ENCODE results near the gene H1-8. TPM values are rescaled to one million over a fixed set of nuclear protein-coding genes. Genes with fewer than 3 reads are reported as not detected.

Gene H1-8
- polyA plus RNA-seq, 1 experiment: not detected

- DNase-seq (ENCODE audit: low read depth): no peak
- H3K4me3 ChIP-seq (ENCODE audit: low read depth, low read length): no peak overlapping the region
- CTCF ChIA-PET: interaction anchor here (0.6 to 1.0 kb wide), 3 partner anchors 9 to 11 kb away, joined by 3 to 4 read pairs (median 4); no protein-coding TSS in a partner anchor
- no peak for TF ChIP-seq CTCF (IDR thresholded peaks at IDR 0.05; ENCODE audit: insufficient read depth, low read depth, low read length)
- H3K27me3 ChIP-seq (ENCODE audit: control insufficient read depth, insufficient read depth, low read length): no peaks in the 10 kb centered on the region
- POLR2A ChIA-PET: no interaction called here
- peaks cover 2% of the 10 kb centered on the region; the same call in 1 of the 2 replicates for H3K36me3 ChIP-seq (ENCODE audit: control insufficient read depth, insufficient read depth, low read length)
Observed at GRCh38 chr3:129500334-129500658, 42.7 kb upstream of the H1-8 start.

- ChIA-PET POLR2A (no interaction called here), CTCF (interaction anchor here (0.6 kb wide), 1 partner anchor 136 kb away, joined by 3 read pairs; no protein-coding TSS in a partner anchor)
- Histone ChIP-seq H3K4me3 (ENCODE audit: low read depth, low read length) (no peak overlapping the region), H3K36me3 (ENCODE audit: control insufficient read depth, insufficient read depth, low read length) (peaks cover 2% of the 10 kb centered on the region; the same call in 1 of the 2 replicates), H3K27me3 (ENCODE audit: control insufficient read depth, insufficient read depth, low read length) (no peaks in the 10 kb centered on the region)
- no peak for DNase-seq (ENCODE audit: low read depth)
- TF ChIP-seq CTCF (IDR thresholded peaks at IDR 0.05; ENCODE audit: insufficient read depth, low read depth, low read length): no peak
Observed at GRCh38 chr3:129501630-129502029, 41.3 kb upstream of the H1-8 start.

- DNase-seq (ENCODE audit: low read depth): no peak
- H3K36me3 ChIP-seq (ENCODE audit: control insufficient read depth, insufficient read depth, low read length): peaks cover 2% of the 10 kb centered on the region; the same call in 1 of the 2 replicates
- CTCF ChIA-PET: interaction anchor here (0.9 to 1.0 kb wide), 2 partner anchors 10 to 156 kb away, joined by 3 to 5 read pairs; no protein-coding TSS in a partner anchor
- H3K4me3 ChIP-seq (ENCODE audit: low read depth, low read length): no peak overlapping the region
- no peaks in the 10 kb centered on the region for H3K27me3 ChIP-seq (ENCODE audit: control insufficient read depth, insufficient read depth, low read length)
- TF ChIP-seq CTCF (IDR thresholded peaks at IDR 0.05; ENCODE audit: insufficient read depth, low read depth, low read length): no peak
- POLR2A ChIA-PET: no interaction called here
Observed at GRCh38 chr3:129502641-129503408, 40.1 kb upstream of the H1-8 start.

- DNase-seq (ENCODE audit: low read depth): no peak
- TF ChIP-seq CTCF (IDR thresholded peaks at IDR 0.05; ENCODE audit: insufficient read depth, low read depth, low read length): no peak
- CTCF ChIA-PET: no interaction called here
Observed at GRCh38 chr3:129503471-129504291, 39.3 kb upstream of the H1-8 start.

GRCh38 chr3:129504471-129505100 lies 38.4 kb upstream of the H1-8 start:
- Histone ChIP-seq H3K36me3 (ENCODE audit: control insufficient read depth, insufficient read depth, low read length) (peaks cover 2% of the 10 kb centered on the region; the same call in 1 of the 2 replicates), H3K27me3 (ENCODE audit: control insufficient read depth, insufficient read depth, low read length) (no peaks in the 10 kb centered on the region), H3K4me3 (ENCODE audit: low read depth, low read length) (no peak overlapping the region)
- ChIA-PET POLR2A (no interaction called here), CTCF (no interaction called here)
- no peak for TF ChIP-seq CTCF (IDR thresholded peaks at IDR 0.05; ENCODE audit: insufficient read depth, low read depth, low read length)
- DNase-seq (ENCODE audit: low read depth): no peak

More at GRCh38 chr3:129503471-129504291, 39.3 kb upstream of the H1-8 start:
- H3K4me3 ChIP-seq (ENCODE audit: low read depth, low read length): no peak overlapping the region
- POLR2A ChIA-PET: no interaction called here
- no peaks in the 10 kb centered on the region for H3K27me3 ChIP-seq (ENCODE audit: control insufficient read depth, insufficient read depth, low read length)
- peaks cover 2% of the 10 kb centered on the region; the same call in 1 of the 2 replicates for H3K36me3 ChIP-seq (ENCODE audit: control insufficient read depth, insufficient read depth, low read length)
